Measurements from ENCODE around the gene ZDHHC4. TPM values are rescaled to one million over a fixed set of nuclear protein-coding genes. Genes with fewer than 3 reads are reported as not detected.

The ZDHHC4 gene
- total RNA-seq, 6 experiments from 2014 or later = 18.4 to 27.7 (median 25.2) TPM

DNA sequence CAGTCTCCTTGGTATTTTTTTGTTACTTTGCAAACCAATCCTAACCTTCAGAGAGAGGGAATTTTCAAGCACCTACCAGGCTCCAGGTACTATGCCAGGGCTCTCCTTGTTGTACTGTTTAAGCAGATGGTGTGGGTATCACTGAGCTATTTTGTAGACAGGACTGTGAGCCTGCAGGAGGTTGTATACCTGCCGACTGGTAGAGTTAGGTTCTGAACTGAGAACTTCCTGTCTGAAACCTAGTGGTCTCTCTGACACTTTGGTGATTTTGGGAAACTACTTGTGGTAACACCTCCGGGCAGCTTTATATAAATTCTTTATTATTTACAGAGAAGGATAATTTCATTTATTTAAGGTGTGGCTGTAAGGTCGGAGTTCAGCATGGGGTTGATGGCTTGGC is 42.7 kb downstream of the ZDHHC4 start:
- Mint-ChIP-seq H3K27me3 (ENCODE audit: insufficient read depth) (peaks cover 44% of the 10 kb centered on the region), H3K4me1 (ENCODE audit: low read depth) (no peaks in the 10 kb centered on the region), H3K27ac (no peak overlapping the region), H3K9me3 (no peaks in the 10 kb centered on the region), H3K36me3 (ENCODE audit: low read depth) (no peaks in the 10 kb centered on the region), H3K4me3 (no peak overlapping the region)
- TF ChIP-seq, protein P1, sequence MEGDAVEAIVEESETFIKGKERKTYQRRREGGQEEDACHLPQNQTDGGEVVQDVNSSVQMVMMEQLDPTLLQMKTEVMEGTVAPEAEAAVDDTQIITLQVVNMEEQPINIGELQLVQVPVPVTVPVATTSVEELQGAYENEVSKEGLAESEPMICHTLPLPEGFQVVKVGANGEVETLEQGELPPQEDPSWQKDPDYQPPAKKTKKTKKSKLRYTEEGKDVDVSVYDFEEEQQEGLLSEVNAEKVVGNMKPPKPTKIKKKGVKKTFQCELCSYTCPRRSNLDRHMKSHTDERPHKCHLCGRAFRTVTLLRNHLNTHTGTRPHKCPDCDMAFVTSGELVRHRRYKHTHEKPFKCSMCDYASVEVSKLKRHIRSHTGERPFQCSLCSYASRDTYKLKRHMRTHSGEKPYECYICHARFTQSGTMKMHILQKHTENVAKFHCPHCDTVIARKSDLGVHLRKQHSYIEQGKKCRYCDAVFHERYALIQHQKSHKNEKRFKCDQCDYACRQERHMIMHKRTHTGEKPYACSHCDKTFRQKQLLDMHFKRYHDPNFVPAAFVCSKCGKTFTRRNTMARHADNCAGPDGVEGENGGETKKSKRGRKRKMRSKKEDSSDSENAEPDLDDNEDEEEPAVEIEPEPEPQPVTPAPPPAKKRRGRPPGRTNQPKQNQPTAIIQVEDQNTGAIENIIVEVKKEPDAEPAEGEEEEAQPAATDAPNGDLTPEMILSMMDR (IDR thresholded peaks at IDR 0.05) = no peak
- no peak for DNase-seq

DNA sequence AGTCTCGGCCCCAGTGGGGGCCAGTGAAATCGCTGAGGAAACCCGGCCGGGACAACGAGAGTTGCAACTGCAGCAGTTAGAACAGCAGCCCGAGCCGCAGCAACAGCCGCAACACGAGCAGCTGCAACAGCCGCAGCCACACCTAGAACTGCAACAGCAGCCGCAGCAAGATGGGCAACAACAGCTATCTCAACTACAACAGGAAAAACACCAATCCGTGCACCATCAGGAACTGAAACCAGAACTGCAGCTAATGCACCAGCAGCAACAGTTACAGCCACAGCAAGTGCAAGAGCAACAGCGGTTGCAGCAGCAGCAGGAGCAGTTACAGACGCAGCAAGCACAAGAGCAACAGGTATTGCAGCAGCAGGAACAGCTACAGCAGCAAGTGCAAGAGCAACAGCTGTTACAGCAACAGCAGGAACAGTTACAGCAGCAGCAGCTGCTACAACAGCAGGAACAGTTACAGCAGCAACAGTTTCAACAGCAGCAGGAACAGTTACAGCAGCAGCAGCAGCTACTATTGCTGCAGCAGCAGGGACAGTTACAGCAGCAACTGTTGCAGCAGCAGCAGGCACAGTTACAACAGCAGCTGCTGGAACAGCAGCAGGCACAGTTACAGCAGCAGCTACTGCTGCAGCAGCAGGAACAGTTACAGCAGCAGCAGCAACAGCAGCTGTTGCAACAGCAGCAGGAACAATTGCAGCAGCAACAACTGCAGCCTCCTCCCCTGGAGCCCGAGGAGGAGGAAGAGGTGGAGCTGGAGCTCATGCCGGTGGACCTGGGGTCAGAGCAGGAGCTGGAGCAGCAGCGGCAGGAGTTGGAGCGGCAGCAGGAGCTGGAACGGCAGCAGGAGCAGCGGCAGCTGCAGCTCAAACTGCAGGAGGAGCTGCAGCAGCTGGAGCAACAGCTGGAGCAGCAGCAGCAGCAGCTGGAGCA is 44.2 kb downstream of the ZDHHC4 start:
- no peaks in the 10 kb centered on the region for H3K36me3 Mint-ChIP-seq (ENCODE audit: low read depth)
- H3K27me3 Mint-ChIP-seq (ENCODE audit: insufficient read depth) = peaks cover 42% of the 10 kb centered on the region
- H3K4me1 Mint-ChIP-seq (ENCODE audit: low read depth) = no peaks in the 10 kb centered on the region
- DNase-seq = no peak
- H3K27ac Mint-ChIP-seq = no peak overlapping the region
- TF ChIP-seq, protein P1 (IDR thresholded peaks at IDR 0.05) = no peak
- no peak overlapping the region for H3K4me3 Mint-ChIP-seq
- no peaks in the 10 kb centered on the region for H3K9me3 Mint-ChIP-seq

DNA sequence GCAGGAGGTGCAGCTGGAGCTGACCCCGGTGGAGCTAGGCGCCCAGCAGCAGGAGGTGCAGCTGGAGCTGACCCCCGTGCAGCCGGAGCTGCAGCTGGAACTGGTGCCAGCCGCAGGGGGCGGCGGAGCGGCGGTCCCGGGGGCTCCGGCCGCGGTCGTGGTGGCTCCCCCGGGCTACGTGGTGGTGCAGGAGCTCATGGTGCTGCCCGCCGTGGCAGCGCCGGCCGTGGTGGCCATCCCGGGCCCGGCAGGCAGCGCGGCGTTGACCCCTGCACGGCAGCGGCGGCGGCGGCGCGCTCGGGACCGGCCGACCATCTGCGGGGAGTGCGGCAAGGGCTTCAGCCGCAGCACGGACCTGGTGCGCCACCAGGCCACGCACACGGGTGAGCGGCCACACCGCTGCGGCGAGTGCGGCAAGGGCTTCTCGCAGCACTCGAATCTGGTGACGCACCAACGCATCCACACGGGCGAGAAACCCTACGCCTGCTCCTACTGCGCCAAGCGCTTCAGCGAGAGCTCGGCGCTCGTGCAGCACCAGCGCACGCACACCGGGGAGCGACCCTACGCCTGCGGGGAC is 45.0 kb downstream of the ZDHHC4 start:
- no peak overlapping the region for H3K4me3 Mint-ChIP-seq
- peaks cover 43% of the 10 kb centered on the region for H3K27me3 Mint-ChIP-seq (ENCODE audit: insufficient read depth)
- no peaks in the 10 kb centered on the region for H3K4me1 Mint-ChIP-seq (ENCODE audit: low read depth)
- no peak overlapping the region for H3K27ac Mint-ChIP-seq
- no peak for DNase-seq
- TF ChIP-seq, protein P1 (IDR thresholded peaks at IDR 0.05) = no peak
- H3K9me3 Mint-ChIP-seq = no peaks in the 10 kb centered on the region
- no peaks in the 10 kb centered on the region for H3K36me3 Mint-ChIP-seq (ENCODE audit: low read depth)

DNA sequence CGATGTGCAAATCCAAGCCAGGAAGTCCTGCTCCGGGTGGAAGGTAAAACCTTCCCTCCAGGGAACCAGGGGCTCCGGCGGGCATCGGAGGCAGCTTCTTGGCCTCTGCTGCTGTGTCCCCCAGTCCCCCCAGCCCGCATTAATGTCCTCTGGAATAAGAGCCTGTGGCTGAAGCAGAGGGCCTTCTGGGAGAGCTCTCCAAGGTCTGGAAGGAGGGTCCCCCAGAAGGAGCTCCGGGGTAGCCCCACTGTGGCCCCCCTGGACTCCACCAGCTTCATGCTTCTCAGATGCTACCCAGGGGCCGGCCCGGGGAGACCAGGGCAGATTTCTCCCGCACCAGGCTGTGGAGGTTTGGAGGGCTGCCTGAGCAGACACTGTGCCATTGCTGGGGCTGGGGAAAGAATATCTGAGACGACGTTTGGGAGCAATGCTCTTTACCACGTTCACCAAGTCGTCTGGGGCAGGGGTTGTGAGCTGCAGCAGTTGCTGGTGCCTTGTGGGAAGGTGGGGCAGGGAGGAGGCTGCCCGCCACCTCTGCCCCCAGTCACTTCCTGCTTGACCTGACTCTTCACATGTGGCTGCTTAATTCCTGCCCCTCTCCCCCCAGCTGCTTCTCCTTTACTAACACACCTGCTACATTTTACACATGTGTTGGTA is 46.5 kb downstream of the ZDHHC4 start:
- DNase-seq = no peak
- Mint-ChIP-seq H3K4me3 (no peak overlapping the region), H3K27me3 (ENCODE audit: insufficient read depth) (peaks cover 31% of the 10 kb centered on the region), H3K27ac (no peak overlapping the region), H3K4me1 (ENCODE audit: low read depth) (no peaks in the 10 kb centered on the region), H3K9me3 (no peaks in the 10 kb centered on the region), H3K36me3 (ENCODE audit: low read depth) (no peaks in the 10 kb centered on the region)
- TF ChIP-seq, protein P1 (IDR thresholded peaks at IDR 0.05) = no peak

DNA sequence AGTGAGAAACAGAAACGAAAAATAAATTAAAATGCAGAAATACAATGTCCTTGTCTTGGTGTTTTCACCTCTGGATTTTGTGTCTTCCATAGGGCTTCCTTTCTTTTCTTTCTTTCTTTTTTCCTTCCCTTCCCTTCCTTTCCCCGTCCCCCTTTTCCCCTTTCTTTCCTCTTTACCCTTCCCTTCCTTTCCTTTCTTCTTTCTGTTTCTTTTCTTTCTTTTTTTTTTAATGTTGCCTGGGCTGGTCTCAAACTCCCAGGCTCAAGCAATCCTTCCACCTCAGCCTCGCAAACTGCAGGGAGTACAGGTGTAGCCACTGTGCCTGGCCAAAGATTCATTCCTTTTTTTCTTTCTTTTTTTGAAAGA is 47.0 kb downstream of the ZDHHC4 start:
- H3K27ac Mint-ChIP-seq = no peak overlapping the region
- H3K9me3 Mint-ChIP-seq = no peaks in the 10 kb centered on the region
- peaks cover 27% of the 10 kb centered on the region for H3K27me3 Mint-ChIP-seq (ENCODE audit: insufficient read depth)
- no peaks in the 10 kb centered on the region for H3K36me3 Mint-ChIP-seq (ENCODE audit: low read depth)
- no peaks in the 10 kb centered on the region for H3K4me1 Mint-ChIP-seq (ENCODE audit: low read depth)
- TF ChIP-seq, protein P1 (IDR thresholded peaks at IDR 0.05) = no peak
- DNase-seq = no peak
- H3K4me3 Mint-ChIP-seq = no peak overlapping the region
